ENCODE measurements around the gene SYNPO2.

DNA sequence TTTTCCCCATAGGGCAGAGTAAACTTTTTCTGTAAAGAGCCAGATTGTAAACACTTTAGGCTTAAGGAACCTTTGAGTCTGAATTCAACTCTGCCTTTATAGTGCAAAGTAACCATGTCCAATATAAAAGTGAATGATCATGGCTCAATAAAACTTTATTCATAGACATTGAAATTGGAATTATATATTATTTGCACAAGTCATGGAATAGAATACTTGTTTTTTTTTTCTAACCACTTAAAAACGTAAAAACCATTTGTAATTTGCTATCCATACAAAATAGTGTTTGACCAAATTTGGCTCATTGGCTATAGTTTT, 192.8 kb downstream of the SYNPO2 start:
- no peak for TF ChIP-seq CTCF (optimal IDR thresholded peaks at IDR 0.05 in 1 of 3, IDR thresholded peaks at IDR 0.05 in 1 of 3, conservative IDR thresholded peaks at IDR 0.05 in 1 of 3; ENCODE audit: extremely low read depth in 1 of 3, insufficient read depth in 2 of 3, low read length in 3 of 3)
- no peak for TF ChIP-seq EZH2 (IDR thresholded peaks at IDR 0.05; ENCODE audit: low read length)
